NCI-H2029 treated with DMSO at 0.1 percent for 48 hours (cell line): Measurements from ENCODE around the gene CCDC63.
A peak's percentile ranks its signal among the peaks of the same experiment; 100 is the strongest.
"Not testable (repeated sequence)": the region's sequence is repeated elsewhere in the genome, so short reads cannot be mapped to it uniquely, and the experiment has no call there.

Experiments
- DNase-seq: peaks from one replicate; lab custom pipeline; 2025; lab: John Stamatoyannopoulos, UW

CCDC63 gene

GRCh38 chr12:110923192-110923591 is 76.4 kb downstream of the CCDC63 start:
- DNase-seq: no peak

- DNase-seq: no peak
These were observed 77.0 kb downstream of the CCDC63 start for GRCh38 chr12:110923692-110924334.

GRCh38 chr12:110927546-110927945 is 80.8 kb downstream of the CCDC63 start:
- DNase-seq: no peak

- DNase-seq: no peak
These were observed 81.9 kb downstream of the CCDC63 start for GRCh38 chr12:110928700-110929099.

- no peak for DNase-seq
These were observed 83.0 kb downstream of the CCDC63 start for GRCh38 chr12:110929818-110930217.

- no peak for DNase-seq
These were observed 83.8 kb downstream of the CCDC63 start for GRCh38 chr12:110930348-110931314.

- DNase-seq: no peak
These were observed 84.5 kb downstream of the CCDC63 start for GRCh38 chr12:110931315-110931728.

- DNase-seq: no peak
These were observed 85.3 kb downstream of the CCDC63 start for GRCh38 chr12:110932046-110932445.

GRCh38 chr12:110933326-110933974 is 86.7 kb downstream of the CCDC63 start:
- DNase-seq: no peak

- no peak for DNase-seq
These were observed 87.5 kb downstream of the CCDC63 start for GRCh38 chr12:110934093-110934852.

GRCh38 chr12:110935588-110935987 is 88.8 kb downstream of the CCDC63 start:
- DNase-seq: no peak

- no peak for DNase-seq
These were observed 89.7 kb downstream of the CCDC63 start for GRCh38 chr12:110936367-110937103.

GRCh38 chr12:110937104-110937641 is 90.4 kb downstream of the CCDC63 start:
- DNase-seq: peak; percentile 2

- DNase-seq: no peak
These were observed 93.5 kb downstream of the CCDC63 start for GRCh38 chr12:110940296-110940695.

GRCh38 chr12:110940933-110941332 is 94.1 kb downstream of the CCDC63 start:
- DNase-seq: no peak

GRCh38 chr12:110941391-110941790 is 94.6 kb downstream of the CCDC63 start:
- DNase-seq: no peak

GRCh38 chr12:110943373-110943772 is 96.6 kb downstream of the CCDC63 start:
- no peak for DNase-seq

- no peak for DNase-seq
These were observed 101.3 kb downstream of the CCDC63 start for GRCh38 chr12:110948041-110948440.

GRCh38 chr12:110950466-110950865 is 103.7 kb downstream of the CCDC63 start:
- DNase-seq: not testable (repeated sequence)

GRCh38 chr12:110950867-110951266 is 104.1 kb downstream of the CCDC63 start:
- DNase-seq: not testable (repeated sequence)
